ENCODE data around the gene ZNF438.

ZNF438 gene

GRCh38 chr10:31073996-31074721 is 42.5 kb upstream of the ZNF438 start:
- Histone ChIP-seq H2BK5ac (ENCODE audit: low read length) (no peak overlapping the region), H2AK5ac (ENCODE audit: low read length) (no peak overlapping the region), H3K4me2 (ENCODE audit: low read length) (no peak overlapping the region), H3K79me1 (ENCODE audit: low read length) (no peaks in the 10 kb centered on the region), H2BK15ac (replicated peaks; ENCODE audit: low read depth) (no peak overlapping the region), H3K9ac (ENCODE audit: low read length) (no peak overlapping the region), H3K4ac (ENCODE audit: low read depth, low read length) (no peak overlapping the region), H4K8ac (ENCODE audit: low read depth, low read length) (no peak overlapping the region), H3K79me2 (ENCODE audit: control insufficient read depth, insufficient read depth, low read length) (no peaks in the 10 kb centered on the region), H3K23ac (ENCODE audit: low read length) (no peak overlapping the region), H3K56ac (ENCODE audit: low read length) (no peak overlapping the region), H3K4me3 (ENCODE audit: low read length) (no peak overlapping the region), H3K27me3 (ENCODE audit: insufficient read depth, low read length, poor library complexity) (no peaks in the 10 kb centered on the region), H3K18ac (ENCODE audit: low read length) (no peak overlapping the region), H2BK120ac (ENCODE audit: low read depth, low read length) (no peak overlapping the region), H3K27ac (ENCODE audit: low read depth, low read length) (no peak overlapping the region), H4K5ac (ENCODE audit: low read length) (no peak overlapping the region), H3K36me3 (ENCODE audit: control insufficient read depth, insufficient read depth, low read length) (no peaks in the 10 kb centered on the region), H3K4me1 (ENCODE audit: control insufficient read depth, low read depth, low read length) (no peaks in the 10 kb centered on the region)
- DNase-seq: no peak
- no CpG with 5 or more reads among the region's 5 CpGs for WGBS (ENCODE audit: extremely low coverage, insufficient coverage, low lambda C conversion rate)

- Histone ChIP-seq H3K9ac (ENCODE audit: low read length) (no peak overlapping the region), H2BK5ac (ENCODE audit: low read length) (no peak overlapping the region), H4K8ac (ENCODE audit: low read depth, low read length) (no peak overlapping the region), H2AK5ac (ENCODE audit: low read length) (no peak overlapping the region), H3K79me2 (ENCODE audit: control insufficient read depth, insufficient read depth, low read length) (no peaks in the 10 kb centered on the region), H3K18ac (ENCODE audit: low read length) (no peak overlapping the region), H4K5ac (ENCODE audit: low read length) (no peak overlapping the region), H3K4me2 (ENCODE audit: low read length) (no peak overlapping the region), H3K27ac (ENCODE audit: low read depth, low read length) (no peak overlapping the region), H2BK120ac (ENCODE audit: low read depth, low read length) (no peak overlapping the region), H3K4ac (ENCODE audit: low read depth, low read length) (no peak overlapping the region), H3K79me1 (ENCODE audit: low read length) (no peaks in the 10 kb centered on the region), H3K23ac (ENCODE audit: low read length) (no peak overlapping the region), H3K56ac (ENCODE audit: low read length) (no peak overlapping the region), H3K36me3 (ENCODE audit: control insufficient read depth, insufficient read depth, low read length) (no peaks in the 10 kb centered on the region), H3K4me1 (ENCODE audit: control insufficient read depth, low read depth, low read length) (no peaks in the 10 kb centered on the region), H2BK15ac (replicated peaks; ENCODE audit: low read depth) (no peak overlapping the region), H3K4me3 (ENCODE audit: low read length) (no peak overlapping the region), H3K27me3 (ENCODE audit: insufficient read depth, low read length, poor library complexity) (no peaks in the 10 kb centered on the region)
- WGBS (ENCODE audit: extremely low coverage, insufficient coverage, low lambda C conversion rate): no CpG with 5 or more reads among the region's 5 CpGs
- DNase-seq: no peak
Measured at GRCh38 chr10:31073211-31073610, 41.5 kb upstream of the ZNF438 start.

GRCh38 chr10:31072451-31072850 is 40.8 kb upstream of the ZNF438 start:
- DNase-seq: no peak
- no peak overlapping the region for H3K23ac ChIP-seq (ENCODE audit: low read length)
- H3K79me1 ChIP-seq (ENCODE audit: low read length): no peaks in the 10 kb centered on the region
- H3K4me3 ChIP-seq (ENCODE audit: low read length): no peak overlapping the region
- no peaks in the 10 kb centered on the region for H3K36me3 ChIP-seq (ENCODE audit: control insufficient read depth, insufficient read depth, low read length)
- H2AK5ac ChIP-seq (ENCODE audit: low read length): no peak overlapping the region
- no peak overlapping the region for H4K5ac ChIP-seq (ENCODE audit: low read length)
- H3K9ac ChIP-seq (ENCODE audit: low read length): no peak overlapping the region
- H3K18ac ChIP-seq (ENCODE audit: low read length): no peak overlapping the region
- H3K27ac ChIP-seq (ENCODE audit: low read depth, low read length): no peak overlapping the region
- no peak overlapping the region for H2BK5ac ChIP-seq (ENCODE audit: low read length)
- H3K27me3 ChIP-seq (ENCODE audit: insufficient read depth, low read length, poor library complexity): no peaks in the 10 kb centered on the region
- no peak overlapping the region for H3K56ac ChIP-seq (ENCODE audit: low read length)
- H3K79me2 ChIP-seq (ENCODE audit: control insufficient read depth, insufficient read depth, low read length): no peaks in the 10 kb centered on the region
- no peak overlapping the region for H2BK120ac ChIP-seq (ENCODE audit: low read depth, low read length)
- no CpG with 5 or more reads among the region's 2 CpGs for WGBS (ENCODE audit: extremely low coverage, insufficient coverage, low lambda C conversion rate)
- H2BK15ac ChIP-seq (replicated peaks; ENCODE audit: low read depth): no peak overlapping the region
- no peak overlapping the region for H3K4me2 ChIP-seq (ENCODE audit: low read length)
- H4K8ac ChIP-seq (ENCODE audit: low read depth, low read length): no peak overlapping the region
- no peak overlapping the region for H3K4ac ChIP-seq (ENCODE audit: low read depth, low read length)
- H3K4me1 ChIP-seq (ENCODE audit: control insufficient read depth, low read depth, low read length): no peaks in the 10 kb centered on the region

- Histone ChIP-seq H2AK5ac (ENCODE audit: low read length) (no peak overlapping the region), H3K4ac (ENCODE audit: low read depth, low read length) (no peak overlapping the region), H3K4me2 (ENCODE audit: low read length) (no peak overlapping the region), H3K79me2 (ENCODE audit: control insufficient read depth, insufficient read depth, low read length) (no peaks in the 10 kb centered on the region), H3K4me3 (ENCODE audit: low read length) (no peak overlapping the region), H3K79me1 (ENCODE audit: low read length) (no peaks in the 10 kb centered on the region), H2BK5ac (ENCODE audit: low read length) (no peak overlapping the region), H2BK120ac (ENCODE audit: low read depth, low read length) (no peak overlapping the region), H3K27ac (ENCODE audit: low read depth, low read length) (no peak overlapping the region), H3K9ac (ENCODE audit: low read length) (no peak overlapping the region), H3K36me3 (ENCODE audit: control insufficient read depth, insufficient read depth, low read length) (no peaks in the 10 kb centered on the region), H3K23ac (ENCODE audit: low read length) (no peak overlapping the region), H4K8ac (ENCODE audit: low read depth, low read length) (no peak overlapping the region), H3K56ac (ENCODE audit: low read length) (no peak overlapping the region), H3K4me1 (ENCODE audit: control insufficient read depth, low read depth, low read length) (no peaks in the 10 kb centered on the region), H2BK15ac (replicated peaks; ENCODE audit: low read depth) (no peak overlapping the region), H3K27me3 (ENCODE audit: insufficient read depth, low read length, poor library complexity) (no peaks in the 10 kb centered on the region), H3K18ac (ENCODE audit: low read length) (no peak overlapping the region), H4K5ac (ENCODE audit: low read length) (no peak overlapping the region)
- DNase-seq: no peak
- no CpG with 5 or more reads among the region's 6 CpGs for WGBS (ENCODE audit: extremely low coverage, insufficient coverage, low lambda C conversion rate)
Measured at GRCh38 chr10:31071232-31072005, 39.8 kb upstream of the ZNF438 start.

GRCh38 chr10:31070691-31071090 is 39.0 kb upstream of the ZNF438 start:
- no CpG with 5 or more reads among the region's 2 CpGs for WGBS (ENCODE audit: extremely low coverage, insufficient coverage, low lambda C conversion rate)
- Histone ChIP-seq H2BK5ac (ENCODE audit: low read length) (no peak overlapping the region), H3K27me3 (ENCODE audit: insufficient read depth, low read length, poor library complexity) (no peaks in the 10 kb centered on the region), H3K4me3 (ENCODE audit: low read length) (no peak overlapping the region), H3K27ac (ENCODE audit: low read depth, low read length) (no peak overlapping the region), H3K18ac (ENCODE audit: low read length) (no peak overlapping the region), H3K23ac (ENCODE audit: low read length) (no peak overlapping the region), H3K36me3 (ENCODE audit: control insufficient read depth, insufficient read depth, low read length) (no peaks in the 10 kb centered on the region), H3K4me1 (ENCODE audit: control insufficient read depth, low read depth, low read length) (no peaks in the 10 kb centered on the region), H2AK5ac (ENCODE audit: low read length) (no peak overlapping the region), H3K9ac (ENCODE audit: low read length) (no peak overlapping the region), H3K79me2 (ENCODE audit: control insufficient read depth, insufficient read depth, low read length) (no peaks in the 10 kb centered on the region), H2BK120ac (ENCODE audit: low read depth, low read length) (no peak overlapping the region), H3K79me1 (ENCODE audit: low read length) (no peaks in the 10 kb centered on the region), H4K5ac (ENCODE audit: low read length) (no peak overlapping the region), H3K56ac (ENCODE audit: low read length) (no peak overlapping the region), H3K4ac (ENCODE audit: low read depth, low read length) (no peak overlapping the region), H3K4me2 (ENCODE audit: low read length) (no peak overlapping the region), H4K8ac (ENCODE audit: low read depth, low read length) (no peak overlapping the region), H2BK15ac (replicated peaks; ENCODE audit: low read depth) (no peak overlapping the region)
- DNase-seq: no peak

Measured in mesendoderm (in vitro differentiated cells).